ENCODE results near the gene EIF5B.

The EIF5B gene

DNA sequence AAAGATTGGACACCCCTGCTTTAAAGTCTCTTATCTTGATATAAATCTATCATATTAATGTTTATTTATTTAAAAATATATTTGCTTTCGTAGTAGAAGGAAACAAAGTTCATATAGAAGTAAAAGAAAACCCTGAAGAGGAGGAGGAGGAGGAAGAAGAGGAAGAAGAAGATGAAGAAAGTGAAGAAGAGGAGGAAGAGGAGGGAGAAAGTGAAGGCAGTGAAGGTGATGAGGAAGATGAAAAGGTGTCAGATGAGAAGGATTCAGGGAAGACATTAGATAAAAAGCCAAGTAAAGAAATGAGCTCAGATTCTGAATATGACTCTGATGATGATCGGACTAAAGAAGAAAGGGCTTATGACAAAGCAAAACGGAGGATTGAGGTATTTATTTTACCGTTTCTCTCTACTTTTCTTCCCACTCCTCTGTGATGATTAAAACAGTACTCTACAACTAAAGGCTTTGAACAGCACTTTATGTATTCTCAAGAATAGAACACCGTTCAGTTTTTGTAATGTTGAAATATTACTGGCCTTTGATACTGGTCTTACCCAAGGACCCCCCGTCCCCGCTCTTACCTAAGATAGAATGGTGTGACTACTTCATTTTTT lies 39.2 kb downstream of the EIF5B start:
- Histone ChIP-seq H2BK5ac (ENCODE audit: low read length) (no peak overlapping the region), H3K27me3 (ENCODE audit: control insufficient read depth in 3 of 3, insufficient read depth in 3 of 3, low read depth in 1 of 3, low read length in 3 of 3) (no peaks in the 10 kb centered on the region), H2BK15ac (ENCODE audit: low read length) (no peak overlapping the region), H3K36me3 (replicated peaks in 1 of 2; ENCODE audit: control insufficient read depth in 2 of 2, insufficient read depth in 2 of 2, low read length in 2 of 2) (peaks cover 15 to 99% of the 10 kb centered on the region in 2 donors), H4K8ac (ENCODE audit: low read depth, low read length) (no peak overlapping the region), H3K9me3 (replicated peaks in 1 of 2; ENCODE audit: control insufficient read depth in 2 of 2, insufficient read depth in 1 of 2, low read depth in 1 of 2, low read length in 2 of 2) (peaks cover 2 to 25% of the 10 kb centered on the region in 2 donors), H3K4me3 (ENCODE audit: low read length in 2 of 2) (no peak overlapping the region), H3K27ac (replicated peaks; ENCODE audit: low read length) (no peak overlapping the region), H3K4me2 (ENCODE audit: insufficient read depth, low read length, poor library complexity, severe bottlenecking) (no peak overlapping the region), H3K79me1 (ENCODE audit: low read depth, low read length) (no peaks in the 10 kb centered on the region), H4K91ac (ENCODE audit: low read depth, low read length, poor library complexity) (no peak overlapping the region), H3K23ac (ENCODE audit: low read depth, low read length, poor library complexity) (no peak overlapping the region), H2BK12ac (ENCODE audit: low read length) (no peak overlapping the region), H3K14ac (ENCODE audit: low read length) (no peak overlapping the region), H3K4ac (ENCODE audit: low read length) (no peak overlapping the region), H3K18ac (ENCODE audit: low read length) (no peak overlapping the region), H3K4me1 (ENCODE audit: control insufficient read depth in 2 of 2, insufficient read depth in 1 of 2, low read depth in 1 of 2, low read length in 2 of 2) (no peaks in the 10 kb centered on the region), H3K9ac (ENCODE audit: low read depth, low read length, poor library complexity) (no peak overlapping the region), H2AK5ac (ENCODE audit: low read depth, low read length) (no peak overlapping the region), H2AFZ (ENCODE audit: low read length) (no peak overlapping the region), H2BK120ac (ENCODE audit: low read depth, low read length) (no peak overlapping the region)
- no CpG with 5 or more reads among the region's 7 CpGs for WGBS, 2 donors (ENCODE audit: extremely low coverage in 2 of 2, insufficient read length in 2 of 2, insufficient replicate concordance in 1 of 2)
- DNase-seq (ENCODE audit: low spot score), result no peak

DNA sequence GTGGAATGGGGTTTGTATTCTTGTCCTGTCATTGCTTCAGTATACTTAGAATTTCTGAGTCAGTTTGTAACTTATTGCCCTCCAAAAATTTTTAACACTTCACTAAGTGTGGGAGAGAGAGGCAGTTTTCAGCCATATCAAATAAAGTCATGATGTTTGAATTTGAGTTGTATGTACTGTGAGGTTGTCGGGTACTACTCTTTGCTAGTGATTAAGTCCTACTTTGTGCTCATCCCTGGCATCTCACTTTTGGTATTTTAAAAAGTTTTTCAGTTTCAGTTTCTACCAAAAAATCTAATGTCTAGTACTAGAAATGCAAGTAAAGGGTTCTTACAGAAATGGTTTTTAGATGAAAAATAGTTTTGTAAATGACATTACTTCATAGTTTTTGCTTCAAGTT lies 40.7 kb downstream of the EIF5B start:
- Histone ChIP-seq H4K8ac (ENCODE audit: low read depth, low read length) (no peak overlapping the region), H3K23ac (ENCODE audit: low read depth, low read length, poor library complexity) (no peak overlapping the region), H3K36me3 (replicated peaks in 1 of 2; ENCODE audit: control insufficient read depth in 2 of 2, insufficient read depth in 2 of 2, low read length in 2 of 2) (peaks cover 15 to 99% of the 10 kb centered on the region in 2 donors), H3K4me3 (ENCODE audit: low read length in 2 of 2) (no peak overlapping the region), H3K79me1 (ENCODE audit: low read depth, low read length) (no peaks in the 10 kb centered on the region), H3K4me1 (ENCODE audit: control insufficient read depth in 2 of 2, insufficient read depth in 1 of 2, low read depth in 1 of 2, low read length in 2 of 2) (no peaks in the 10 kb centered on the region), H3K9ac (ENCODE audit: low read depth, low read length, poor library complexity) (no peak overlapping the region), H2BK15ac (ENCODE audit: low read length) (no peak overlapping the region), H2AK5ac (ENCODE audit: low read depth, low read length) (no peak overlapping the region), H3K9me3 (replicated peaks in 1 of 2; ENCODE audit: control insufficient read depth in 2 of 2, insufficient read depth in 1 of 2, low read depth in 1 of 2, low read length in 2 of 2) (peaks cover 2 to 40% of the 10 kb centered on the region in 2 donors), H2BK12ac (ENCODE audit: low read length) (no peak overlapping the region), H3K27me3 (ENCODE audit: control insufficient read depth in 3 of 3, insufficient read depth in 3 of 3, low read depth in 1 of 3, low read length in 3 of 3) (no peaks in the 10 kb centered on the region), H3K27ac (replicated peaks; ENCODE audit: low read length) (no peak overlapping the region), H3K4ac (ENCODE audit: low read length) (no peak overlapping the region), H3K18ac (ENCODE audit: low read length) (no peak overlapping the region), H2BK5ac (ENCODE audit: low read length) (no peak overlapping the region), H2AFZ (ENCODE audit: low read length) (no peak overlapping the region), H4K91ac (ENCODE audit: low read depth, low read length, poor library complexity) (no peak overlapping the region), H3K4me2 (ENCODE audit: insufficient read depth, low read length, poor library complexity, severe bottlenecking) (no peak overlapping the region), H3K14ac (ENCODE audit: low read length) (no peak overlapping the region), H2BK120ac (ENCODE audit: low read depth, low read length) (no peak overlapping the region)
- WGBS, 2 donors (ENCODE audit: extremely low coverage in 2 of 2, insufficient read length in 2 of 2, insufficient replicate concordance in 1 of 2), result no CpG with 5 or more reads among the region's 1 CpG
- no peak for DNase-seq (ENCODE audit: low spot score)

DNA sequence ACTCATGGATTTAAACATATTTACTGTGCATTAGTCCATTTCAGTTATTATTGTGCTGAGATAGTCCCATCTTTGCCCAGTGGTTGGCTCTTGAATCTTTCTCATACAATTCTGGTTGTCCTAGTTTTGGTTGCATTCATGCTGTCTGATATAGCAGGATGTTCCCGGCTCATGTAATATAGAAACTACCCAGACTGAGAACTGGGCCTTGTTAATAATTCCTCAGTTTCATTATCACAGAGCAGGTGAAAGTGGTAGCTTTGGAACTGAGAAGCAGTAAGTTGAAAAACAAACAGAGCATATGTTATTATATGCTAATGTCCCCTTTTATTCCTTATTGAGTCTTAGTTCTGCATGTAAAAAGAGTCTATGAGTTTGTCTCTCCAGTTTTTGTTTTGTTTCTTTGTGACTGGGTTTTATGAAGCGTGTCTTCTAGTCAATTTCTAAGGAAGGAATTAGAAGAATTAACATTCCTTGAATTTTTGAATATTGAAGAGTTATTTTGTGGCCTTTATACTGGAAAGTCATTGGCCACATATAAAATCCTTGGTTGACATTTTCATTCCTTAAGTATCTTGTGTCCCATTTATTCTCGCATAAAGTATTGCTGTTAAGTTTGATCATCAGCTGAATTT lies 43.3 kb downstream of the EIF5B start:
- no peak overlapping the region for H3K27ac ChIP-seq (replicated peaks; ENCODE audit: low read length)
- WGBS, 2 donors (ENCODE audit: extremely low coverage in 2 of 2, insufficient read length in 2 of 2, insufficient replicate concordance in 1 of 2), result no CpG with 5 or more reads among the region's 3 CpGs

DNA sequence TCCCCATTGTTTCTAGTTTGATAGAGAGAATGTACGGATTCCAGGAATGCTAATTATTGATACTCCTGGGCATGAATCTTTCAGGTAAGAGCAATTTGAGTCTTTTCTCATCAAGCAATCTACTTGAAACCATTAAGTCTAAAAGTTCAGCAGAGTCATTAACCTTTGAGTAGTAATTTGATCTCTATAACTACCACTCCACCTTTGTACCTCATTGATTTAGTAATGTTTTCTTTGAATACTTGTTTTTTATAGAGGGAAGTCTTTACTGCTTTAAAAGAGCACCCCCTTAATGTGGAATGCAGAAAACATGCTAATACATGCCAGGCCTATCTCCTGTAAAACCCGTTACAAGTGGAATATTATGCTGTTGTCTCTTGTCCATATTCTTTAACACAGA lies 45.0 kb downstream of the EIF5B start:
- Histone ChIP-seq H3K4me1 (ENCODE audit: control insufficient read depth in 2 of 2, insufficient read depth in 1 of 2, low read depth in 1 of 2, low read length in 2 of 2) (no peaks in the 10 kb centered on the region), H2BK15ac (ENCODE audit: low read length) (no peak overlapping the region), H2AK5ac (ENCODE audit: low read depth, low read length) (no peak overlapping the region), H3K4ac (ENCODE audit: low read length) (no peak overlapping the region), H2BK5ac (ENCODE audit: low read length) (no peak overlapping the region), H4K8ac (ENCODE audit: low read depth, low read length) (no peak overlapping the region), H2BK120ac (ENCODE audit: low read depth, low read length) (no peak overlapping the region), H4K91ac (ENCODE audit: low read depth, low read length, poor library complexity) (no peak overlapping the region), H2BK12ac (ENCODE audit: low read length) (no peak overlapping the region), H3K27ac (replicated peaks; ENCODE audit: low read length) (no peak overlapping the region), H3K4me3 (ENCODE audit: low read length in 2 of 2) (no peak overlapping the region), H3K79me1 (ENCODE audit: low read depth, low read length) (no peaks in the 10 kb centered on the region), H3K23ac (ENCODE audit: low read depth, low read length, poor library complexity) (no peak overlapping the region), H3K18ac (ENCODE audit: low read length) (no peak overlapping the region), H3K9me3 (replicated peaks in 1 of 2; ENCODE audit: control insufficient read depth in 2 of 2, insufficient read depth in 1 of 2, low read depth in 1 of 2, low read length in 2 of 2) (peaks cover 0 to 23% of the 10 kb centered on the region in 2 donors), H3K4me2 (ENCODE audit: insufficient read depth, low read length, poor library complexity, severe bottlenecking) (no peak overlapping the region), H3K27me3 (ENCODE audit: control insufficient read depth in 3 of 3, insufficient read depth in 3 of 3, low read depth in 1 of 3, low read length in 3 of 3) (no peaks in the 10 kb centered on the region), H3K14ac (ENCODE audit: low read length) (no peak overlapping the region), H3K36me3 (replicated peaks in 1 of 2; ENCODE audit: control insufficient read depth in 2 of 2, insufficient read depth in 2 of 2, low read length in 2 of 2) (peaks cover 10 to 91% of the 10 kb centered on the region in 2 donors), H3K9ac (ENCODE audit: low read depth, low read length, poor library complexity) (no peak overlapping the region), H2AFZ (ENCODE audit: low read length) (no peak overlapping the region)
- no peak for DNase-seq (ENCODE audit: low spot score)
- no CpG with 5 or more reads among the region's 2 CpGs for WGBS, 2 donors (ENCODE audit: extremely low coverage in 2 of 2, insufficient read length in 2 of 2, insufficient replicate concordance in 1 of 2)

More for the DNA sequence above, 43.3 kb downstream of the EIF5B start:
- H3K36me3 ChIP-seq (replicated peaks in 1 of 2; ENCODE audit: control insufficient read depth in 2 of 2, insufficient read depth in 2 of 2, low read length in 2 of 2), result peaks cover 10 to 95% of the 10 kb centered on the region in 2 donors
- no peak overlapping the region for H2BK15ac ChIP-seq (ENCODE audit: low read length)
- H3K4me2 ChIP-seq (ENCODE audit: insufficient read depth, low read length, poor library complexity, severe bottlenecking), result no peak overlapping the region
- H4K8ac ChIP-seq (ENCODE audit: low read depth, low read length), result no peak overlapping the region
- peaks cover 0 to 25% of the 10 kb centered on the region in 2 donors for H3K9me3 ChIP-seq (replicated peaks in 1 of 2; ENCODE audit: control insufficient read depth in 2 of 2, insufficient read depth in 1 of 2, low read depth in 1 of 2, low read length in 2 of 2)
- no peak overlapping the region for H2AFZ ChIP-seq (ENCODE audit: low read length)
- no peak overlapping the region for H2AK5ac ChIP-seq (ENCODE audit: low read depth, low read length)
- no peak overlapping the region for H3K4me3 ChIP-seq (ENCODE audit: low read length in 2 of 2)
- H3K4me1 ChIP-seq (ENCODE audit: control insufficient read depth in 2 of 2, insufficient read depth in 1 of 2, low read depth in 1 of 2, low read length in 2 of 2), result no peaks in the 10 kb centered on the region
- no peak for DNase-seq (ENCODE audit: low spot score)
- no peaks in the 10 kb centered on the region for H3K79me1 ChIP-seq (ENCODE audit: low read depth, low read length)
- H2BK12ac ChIP-seq (ENCODE audit: low read length), result no peak overlapping the region
- no peak overlapping the region for H3K9ac ChIP-seq (ENCODE audit: low read depth, low read length, poor library complexity)
- H4K91ac ChIP-seq (ENCODE audit: low read depth, low read length, poor library complexity), result no peak overlapping the region
- no peak overlapping the region for H3K18ac ChIP-seq (ENCODE audit: low read length)
- H2BK120ac ChIP-seq (ENCODE audit: low read depth, low read length), result no peak overlapping the region
- H3K27me3 ChIP-seq (ENCODE audit: control insufficient read depth in 3 of 3, insufficient read depth in 3 of 3, low read depth in 1 of 3, low read length in 3 of 3), result no peaks in the 10 kb centered on the region
- no peak overlapping the region for H3K14ac ChIP-seq (ENCODE audit: low read length)
- no peak overlapping the region for H2BK5ac ChIP-seq (ENCODE audit: low read length)
- H3K4ac ChIP-seq (ENCODE audit: low read length), result no peak overlapping the region
- no peak overlapping the region for H3K23ac ChIP-seq (ENCODE audit: low read depth, low read length, poor library complexity)

All from neuronal stem cell (in vitro differentiated cells).